ENCODE data around the gene KLRF2. TPM values are rescaled to one million over a fixed set of nuclear protein-coding genes. Genes with fewer than 3 reads are reported as not detected.

Gene KLRF2
- total RNA-seq, 1 experiment from 2014 or later: not detected

DNA sequence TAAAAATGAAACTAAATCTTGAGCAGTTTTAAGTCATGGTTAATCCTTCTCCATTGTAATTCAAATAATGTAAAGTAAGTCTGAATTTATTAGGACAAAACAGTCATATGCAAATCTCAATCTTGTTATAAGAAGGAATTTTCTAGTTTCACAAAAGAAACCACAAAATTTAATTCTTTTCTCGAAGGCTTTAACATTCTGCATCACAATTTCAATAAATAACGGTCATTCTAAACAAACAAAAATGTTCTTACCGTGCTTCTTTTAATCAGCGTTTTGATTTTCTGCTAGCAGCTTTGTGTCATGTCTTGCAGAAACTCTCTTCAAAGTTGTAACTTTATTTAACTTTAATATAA, 12.4 kb upstream of the KLRF2 start:
- Histone ChIP-seq H2BK20ac (ENCODE audit: low read depth, low read length, poor library complexity, severe bottlenecking) (no peak overlapping the region), H3K79me2 (ENCODE audit: insufficient read depth, low read length) (no peaks in the 10 kb centered on the region), H3K56ac (ENCODE audit: insufficient read length, low read depth, low read length) (no peak overlapping the region), H3K9me3 (ENCODE audit: control insufficient read depth, low read depth, low read length) (no peaks in the 10 kb centered on the region), H3K79me1 (ENCODE audit: insufficient read depth, low read depth, low read length, poor library complexity, severe bottlenecking) (no peaks in the 10 kb centered on the region), H3T11ph (ENCODE audit: low read length) (no peak overlapping the region), H3K23me2 (ENCODE audit: insufficient read length, low read depth, low read length, poor library complexity, severe bottlenecking) (no peaks in the 10 kb centered on the region), H3K27me3 (ENCODE audit: insufficient read depth, low read length) (no peaks in the 10 kb centered on the region), H3K4me2 (ENCODE audit: insufficient read depth, insufficient read length, low read length) (no peak overlapping the region), H3K4me1 (ENCODE audit: insufficient read depth, low read length) (no peaks in the 10 kb centered on the region; the same call in 1 of the 2 replicates), H4K5ac (ENCODE audit: insufficient read length, low read depth, low read length) (no peak overlapping the region), H4K8ac (replicated peaks; ENCODE audit: insufficient read length, low read depth, low read length) (no peak overlapping the region), H2BK120ac (ENCODE audit: low read depth, low read length, poor library complexity, severe bottlenecking) (no peak overlapping the region), H4K91ac (ENCODE audit: insufficient read length, low read depth, low read length) (no peak overlapping the region), H2BK12ac (ENCODE audit: insufficient read length, low read depth, low read length) (no peak overlapping the region), H2AK5ac (ENCODE audit: insufficient read length, low read length) (no peak overlapping the region), H2BK5ac (ENCODE audit: insufficient read length, low read length) (no peak overlapping the region), H2BK15ac (ENCODE audit: low read depth, low read length) (no peak overlapping the region), H4K20me1 (ENCODE audit: control insufficient read depth, insufficient read depth, insufficient read length) (peaks cover 2% of the 10 kb centered on the region), H3K23ac (ENCODE audit: insufficient read length, low read depth, low read length) (no peak overlapping the region), H2AFZ (ENCODE audit: low read length) (no peak overlapping the region), H3K14ac (ENCODE audit: insufficient read depth, low read length) (no peak overlapping the region), H3K27ac (ENCODE audit: insufficient read length, low read depth, low read length) (no peak overlapping the region), H3K18ac (ENCODE audit: insufficient read length, low read depth, low read length) (no peak overlapping the region), H3K9ac (ENCODE audit: extremely low read depth, insufficient read length, low read length) (no peak overlapping the region), H3K4ac (ENCODE audit: low read depth, low read length) (no peak overlapping the region)
- Mint-ChIP-seq H3K4me3 (no peak overlapping the region), H3K27ac (no peak overlapping the region), H3K4me1 (peaks cover 24 to 27% of the 10 kb centered on the region in 2 experiments), H3K27me3 (ENCODE audit: low read depth) (no peaks in the 10 kb centered on the region), H3K9me3 (no peaks in the 10 kb centered on the region), H3K36me3 (ENCODE audit: insufficient read depth in 1 of 3, low read depth in 3 of 3) (no peaks in the 10 kb centered on the region)
- no peak for TF ChIP-seq CTCF (conservative IDR thresholded peaks at IDR 0.05)
- DNase-seq: no peak
- WGBS (ENCODE audit: extremely low coverage, insufficient read length, low lambda C conversion rate): no CpG with 5 or more reads among the region's 4 CpGs

All from H9 (cell line).